ENCODE measurements around the gene SIK3.

The SIK3 gene

DNA sequence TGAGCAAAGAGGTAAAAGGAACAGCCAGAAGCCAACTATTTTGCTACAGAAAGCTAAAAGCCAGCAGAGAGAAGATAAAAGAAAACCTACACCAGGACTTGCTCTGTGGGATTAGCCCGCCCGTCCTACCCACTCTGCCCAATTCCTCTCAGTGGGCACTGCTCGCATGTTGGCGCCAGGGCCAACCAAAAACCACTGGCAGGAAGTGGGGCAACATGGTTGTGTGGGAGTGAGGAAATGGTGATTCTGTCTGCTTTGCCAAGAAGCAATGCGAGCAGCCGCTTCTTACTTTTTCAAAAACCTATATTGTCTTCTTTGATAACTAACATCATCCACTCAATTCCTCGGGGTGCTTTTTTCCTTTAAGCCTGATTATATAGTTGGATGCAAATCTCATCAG, 246.6 kb downstream of the SIK3 start:
- Histone ChIP-seq H3K9ac (ENCODE audit: low read depth, low read length) (peak overlapping the region; percentile 47), H3K27me3 (ENCODE audit: insufficient read depth, low read length, poor library complexity) (no peaks in the 10 kb centered on the region), H4K20me1 (ENCODE audit: insufficient read depth, low read length) (no peaks in the 10 kb centered on the region), H3K4me3 (ENCODE audit: low read depth in 1 of 2, low read length in 2 of 2) (peak overlapping the region in 1 of 2 experiments; percentile 42; a peak in 2 of 4 replicates), H2AFZ (ENCODE audit: low read depth, low read length) (peak overlapping the region; percentile 52), H3K9me3 (ENCODE audit: insufficient read depth, low read length, severe bottlenecking) (no peaks in the 10 kb centered on the region), H3K4me2 (ENCODE audit: insufficient read depth, low read length) (peak overlapping the region; percentile 62), H3K36me3 (ENCODE audit: insufficient read depth, low read length) (peaks cover 23% of the 10 kb centered on the region), H3K79me2 (ENCODE audit: insufficient read depth, low read length) (no peaks in the 10 kb centered on the region), H3K4me1 (ENCODE audit: insufficient read depth, low read length) (peaks cover 60% of the 10 kb centered on the region), H3K27ac (ENCODE audit: low read length) (peak overlapping the region; percentile 91)
- TF ChIP-seq CTCF (IDR thresholded peaks at IDR 0.05; ENCODE audit: borderline replicate concordance, extremely low read depth, low read length, poor library complexity, severe bottlenecking) (no peak), EZH2 (IDR thresholded peaks at IDR 0.05; ENCODE audit: borderline replicate concordance, low read depth, low read length, severe bottlenecking) (no peak)
- ATAC-seq (ENCODE audit: insufficient read depth, low read depth) (peak; percentile 70), DNase-seq (peak; percentile 86)

- H2AFZ ChIP-seq (ENCODE audit: low read depth, low read length), result no peak overlapping the region
- H3K79me2 ChIP-seq (ENCODE audit: insufficient read depth, low read length), result no peaks in the 10 kb centered on the region
- TF ChIP-seq CTCF (IDR thresholded peaks at IDR 0.05; ENCODE audit: borderline replicate concordance, extremely low read depth, low read length, poor library complexity, severe bottlenecking) (no peak), EZH2 (IDR thresholded peaks at IDR 0.05; ENCODE audit: borderline replicate concordance, low read depth, low read length, severe bottlenecking) (no peak)
- DNase-seq, result peak; percentile 39
- H3K9me3 ChIP-seq (ENCODE audit: insufficient read depth, low read length, severe bottlenecking), result no peaks in the 10 kb centered on the region
- H3K27ac ChIP-seq (ENCODE audit: low read length), result peak overlapping the region; percentile 91
- no peak overlapping the region for H3K4me2 ChIP-seq (ENCODE audit: insufficient read depth, low read length)
- H3K4me1 ChIP-seq (ENCODE audit: insufficient read depth, low read length), result peaks cover 51% of the 10 kb centered on the region
- no peaks in the 10 kb centered on the region for H3K27me3 ChIP-seq (ENCODE audit: insufficient read depth, low read length, poor library complexity)
- peaks cover 43% of the 10 kb centered on the region for H3K36me3 ChIP-seq (ENCODE audit: insufficient read depth, low read length)
- no peaks in the 10 kb centered on the region for H4K20me1 ChIP-seq (ENCODE audit: insufficient read depth, low read length)
- ATAC-seq (ENCODE audit: insufficient read depth, low read depth), result no peak
- H3K4me3 ChIP-seq (ENCODE audit: low read depth in 1 of 2, low read length in 2 of 2), result no peak overlapping the region
- H3K9ac ChIP-seq (ENCODE audit: low read depth, low read length), result no peak overlapping the region
Measured at GRCh38 chr11:116849486-116849885, 248.7 kb downstream of the SIK3 start.

DNA sequence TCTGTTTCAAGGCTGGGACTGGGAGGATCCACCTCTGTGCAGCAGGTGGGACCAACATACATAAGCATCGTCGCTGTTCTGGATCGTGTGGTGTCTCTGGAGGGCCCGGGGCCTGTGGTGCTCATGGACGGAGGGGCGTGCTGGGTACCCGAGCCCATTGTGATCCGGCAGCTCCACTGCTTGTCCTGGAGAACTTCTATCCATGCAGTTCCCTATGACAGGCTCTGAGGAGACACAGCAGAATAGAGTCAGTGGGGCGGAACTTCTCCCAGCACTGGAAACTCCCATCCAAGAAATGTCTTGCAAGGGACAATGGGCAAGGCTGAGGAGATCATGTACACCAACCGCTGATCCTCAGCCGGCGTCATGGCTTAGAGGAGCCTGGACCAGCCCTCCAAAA, 249.2 kb downstream of the SIK3 start:
- Histone ChIP-seq H3K27me3 (ENCODE audit: insufficient read depth, low read length, poor library complexity) (no peaks in the 10 kb centered on the region), H3K9ac (ENCODE audit: low read depth, low read length) (no peak overlapping the region), H3K4me2 (ENCODE audit: insufficient read depth, low read length) (no peak overlapping the region), H3K36me3 (ENCODE audit: insufficient read depth, low read length) (peaks cover 43% of the 10 kb centered on the region), H4K20me1 (ENCODE audit: insufficient read depth, low read length) (no peaks in the 10 kb centered on the region), H3K9me3 (ENCODE audit: insufficient read depth, low read length, severe bottlenecking) (no peaks in the 10 kb centered on the region), H2AFZ (ENCODE audit: low read depth, low read length) (no peak overlapping the region), H3K79me2 (ENCODE audit: insufficient read depth, low read length) (no peaks in the 10 kb centered on the region), H3K27ac (ENCODE audit: low read length) (no peak overlapping the region), H3K4me1 (ENCODE audit: insufficient read depth, low read length) (peaks cover 47% of the 10 kb centered on the region), H3K4me3 (ENCODE audit: low read depth in 1 of 2, low read length in 2 of 2) (no peak overlapping the region)
- ATAC-seq (ENCODE audit: insufficient read depth, low read depth) (no peak), DNase-seq (no peak)
- no peak for TF ChIP-seq EZH2 (IDR thresholded peaks at IDR 0.05; ENCODE audit: borderline replicate concordance, low read depth, low read length, severe bottlenecking)
- TF ChIP-seq CTCF (IDR thresholded peaks at IDR 0.05; ENCODE audit: borderline replicate concordance, extremely low read depth, low read length, poor library complexity, severe bottlenecking), result no peak

DNA sequence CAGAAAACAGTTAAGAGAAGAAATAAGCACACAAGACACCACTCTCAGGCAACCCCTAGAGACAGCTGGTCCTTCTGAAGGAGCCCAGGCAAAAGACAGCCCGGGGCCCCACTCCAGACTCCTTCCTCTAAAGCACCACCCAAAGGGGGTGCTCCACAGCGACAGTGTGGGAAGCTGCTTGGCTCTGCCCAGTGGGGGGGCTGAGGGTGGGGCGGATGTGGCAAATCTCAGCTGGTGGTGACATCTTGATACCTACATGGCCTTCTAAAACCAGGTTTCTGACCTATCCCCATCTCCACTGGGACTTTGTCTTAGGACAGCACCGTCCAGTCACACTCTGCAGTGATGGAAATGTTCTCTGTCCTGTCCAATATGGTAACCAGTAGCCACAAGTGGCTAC, 250.6 kb downstream of the SIK3 start:
- Histone ChIP-seq H3K4me3 (ENCODE audit: low read depth in 1 of 2, low read length in 2 of 2) (no peak overlapping the region), H3K4me2 (ENCODE audit: insufficient read depth, low read length) (no peak overlapping the region), H3K36me3 (ENCODE audit: insufficient read depth, low read length) (peaks cover 49% of the 10 kb centered on the region), H3K79me2 (ENCODE audit: insufficient read depth, low read length) (no peaks in the 10 kb centered on the region), H4K20me1 (ENCODE audit: insufficient read depth, low read length) (no peaks in the 10 kb centered on the region), H3K27ac (ENCODE audit: low read length) (no peak overlapping the region), H2AFZ (ENCODE audit: low read depth, low read length) (no peak overlapping the region), H3K4me1 (ENCODE audit: insufficient read depth, low read length) (peaks cover 32% of the 10 kb centered on the region), H3K27me3 (ENCODE audit: insufficient read depth, low read length, poor library complexity) (no peaks in the 10 kb centered on the region), H3K9ac (ENCODE audit: low read depth, low read length) (no peak overlapping the region), H3K9me3 (ENCODE audit: insufficient read depth, low read length, severe bottlenecking) (no peaks in the 10 kb centered on the region)
- TF ChIP-seq CTCF (IDR thresholded peaks at IDR 0.05; ENCODE audit: borderline replicate concordance, extremely low read depth, low read length, poor library complexity, severe bottlenecking) (no peak), EZH2 (IDR thresholded peaks at IDR 0.05; ENCODE audit: borderline replicate concordance, low read depth, low read length, severe bottlenecking) (no peak)
- ATAC-seq (ENCODE audit: insufficient read depth, low read depth) (no peak), DNase-seq (no peak)
